Activated T-cell treated with anti-CD3 and anti-CD28 coated beads, Interleukin-2, amount 50 U/mL, for 72 hours (primary cell): Measurements from ENCODE around the gene TAC4. TPM values are rescaled to one million over a fixed set of nuclear protein-coding genes. Genes with fewer than 3 reads are reported as not detected.

Experiments used
- ATAC-seq, 2 donors: fragments of 150-1000 bp; cut with Tn5 transposase; replicated peaks in 1 of 2; 2 replicates each; pipeline ENCODE4 v1.10.0; 2021; ENCODE audit warnings: moderate library complexity in 2 of 2, mild to moderate bottlenecking in 1 of 2
- DNase-seq, 2 donors: peaks; one replicate each; pipeline ENCODE4 v3.0.0; 2021 to 2022; ENCODE audit warnings: mixed read lengths in 1 of 2
- H3K27ac Mint-ChIP-seq: one replicate; pipeline ENCODE4 v1.8.0; 2022; ENCODE audit warnings: mild to moderate bottlenecking, moderate library complexity, mixed read lengths
- H3K27me3 Mint-ChIP-seq: one replicate; pipeline ENCODE4 v1.8.0; 2022; ENCODE audit warnings: low read depth, mixed read lengths
- H3K36me3 Mint-ChIP-seq, 2 donors: one replicate each; pipeline ENCODE4 v1.8.0; 2022; ENCODE audit warnings: mixed read lengths in 2 of 2, mild to moderate bottlenecking in 1 of 2; ENCODE audit not compliant: insufficient read depth in 2 of 2
- H3K4me1 Mint-ChIP-seq: one replicate; pipeline ENCODE4 v1.8.0; 2022; ENCODE audit warnings: low read depth, mixed read lengths
- H3K4me3 Mint-ChIP-seq, 2 donors: one replicate each; pipeline ENCODE4 v1.8.0; 2022; ENCODE audit warnings: mild to moderate bottlenecking in 2 of 2, mixed read lengths in 2 of 2, moderate library complexity in 2 of 2
- H3K9me3 Mint-ChIP-seq, 2 donors: one replicate each; pipeline ENCODE4 v1.8.0; 2022; ENCODE audit warnings: mixed read lengths in 2 of 2
- total RNA-seq, 2 donors: library from RNA; stranded (reverse); gene quantifications; one replicate each; pipeline ENCODE4 v1.2.3, GENCODE V29; 2022

Gene TAC4
- total RNA-seq, 2 donors from 2014 or later: not detected

DNA sequence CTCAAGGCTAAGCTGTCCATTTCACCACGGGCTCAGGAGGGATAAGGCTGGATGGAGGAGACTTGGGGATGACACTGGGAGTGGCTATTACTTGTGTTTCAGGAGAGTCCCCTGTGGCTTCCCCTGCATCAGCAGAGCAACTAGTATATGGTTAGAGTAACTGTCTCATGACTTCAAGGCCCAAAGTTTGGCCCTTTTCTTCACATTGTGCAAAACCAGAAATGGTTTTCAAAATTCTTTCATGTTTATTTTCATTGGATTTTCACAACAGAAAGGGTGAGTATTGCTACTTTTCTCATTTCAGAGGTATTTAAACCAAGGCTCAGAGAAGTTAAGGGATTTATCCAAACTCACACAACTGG lies 18.1 kb upstream of the TAC4 start:
- peaks cover 4% of the 10 kb centered on the region for H3K4me1 Mint-ChIP-seq
- H3K27ac Mint-ChIP-seq: no peak overlapping the region
- no peak for DNase-seq
- no peaks in the 10 kb centered on the region for H3K9me3 Mint-ChIP-seq
- H3K27me3 Mint-ChIP-seq: no peaks in the 10 kb centered on the region
- no peak for ATAC-seq
- no peaks in the 10 kb centered on the region for H3K36me3 Mint-ChIP-seq
- no peak overlapping the region for H3K4me3 Mint-ChIP-seq

- peaks cover 6% of the 10 kb centered on the region for H3K4me1 Mint-ChIP-seq
- H3K36me3 Mint-ChIP-seq: no peaks in the 10 kb centered on the region
- H3K27ac Mint-ChIP-seq: no peak overlapping the region
- H3K9me3 Mint-ChIP-seq: no peaks in the 10 kb centered on the region
- no peak for DNase-seq
- no peak overlapping the region for H3K4me3 Mint-ChIP-seq
- ATAC-seq: no peak
- no peaks in the 10 kb centered on the region for H3K27me3 Mint-ChIP-seq
These were observed 15.0 kb upstream of the TAC4 start for GRCh38 chr17:49862781-49863331.

- peaks cover 6% of the 10 kb centered on the region for H3K4me1 Mint-ChIP-seq
- no peaks in the 10 kb centered on the region for H3K36me3 Mint-ChIP-seq
- ATAC-seq: peak; percentile 35 to 58
- no peaks in the 10 kb centered on the region for H3K9me3 Mint-ChIP-seq
- H3K27me3 Mint-ChIP-seq: no peaks in the 10 kb centered on the region
- no peak overlapping the region for H3K4me3 Mint-ChIP-seq
- H3K27ac Mint-ChIP-seq: no peak overlapping the region
- peak; percentile 42 to 44 for DNase-seq
These were observed 13.4 kb upstream of the TAC4 start for GRCh38 chr17:49861150-49861884.

DNA sequence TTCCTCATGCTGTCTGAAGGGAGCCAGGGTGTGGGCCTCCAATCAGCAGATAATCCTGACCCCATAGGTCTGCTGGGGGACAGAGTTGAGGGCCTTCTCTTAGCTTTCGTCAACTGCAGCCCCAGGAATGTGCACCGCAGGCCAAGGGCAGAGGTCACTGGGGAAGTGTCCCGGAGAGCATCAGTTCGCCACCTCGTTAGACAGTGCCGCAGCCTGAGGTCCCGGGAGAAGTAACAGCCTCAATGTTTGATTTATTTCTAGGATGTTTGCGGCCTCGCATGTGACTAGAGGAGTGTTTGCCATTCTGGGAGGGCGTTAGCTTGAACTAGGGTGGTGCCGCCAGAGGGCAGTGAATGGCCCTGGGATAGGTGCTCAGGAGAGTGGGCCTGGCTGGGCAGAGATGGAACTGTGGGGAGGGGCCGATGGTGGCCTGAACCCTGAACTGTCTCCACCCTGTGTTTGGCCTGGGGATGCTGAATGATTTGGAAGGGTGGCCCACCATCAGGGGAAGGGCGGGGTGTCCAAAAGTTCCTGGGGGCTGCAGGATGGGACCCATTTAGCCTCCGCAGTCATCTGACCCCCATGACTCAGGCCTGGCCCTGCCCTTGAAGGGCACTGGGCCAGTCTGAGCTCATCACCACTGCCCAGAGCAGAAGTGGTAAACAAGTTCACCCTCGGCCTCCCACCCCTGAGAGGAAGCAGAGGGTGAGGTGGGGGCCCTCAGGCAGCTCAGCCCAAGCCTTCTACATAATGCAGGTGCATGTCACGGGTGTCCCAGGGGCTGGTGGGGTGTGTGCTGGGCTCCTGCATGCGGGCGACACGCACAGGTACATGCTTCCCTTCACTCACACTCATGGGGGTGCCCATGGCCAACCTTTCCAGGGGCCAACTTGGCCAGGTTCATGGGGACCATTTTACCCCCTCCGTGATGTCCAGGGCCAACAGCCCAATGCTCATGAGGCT lies 12.4 kb upstream of the TAC4 start:
- Mint-ChIP-seq H3K27me3 (no peaks in the 10 kb centered on the region), H3K27ac (no peak overlapping the region), H3K9me3 (no peaks in the 10 kb centered on the region), H3K4me1 (peaks cover 6% of the 10 kb centered on the region), H3K4me3 (no peak overlapping the region), H3K36me3 (no peaks in the 10 kb centered on the region)
- DNase-seq (no peak), ATAC-seq (no peak)

DNA sequence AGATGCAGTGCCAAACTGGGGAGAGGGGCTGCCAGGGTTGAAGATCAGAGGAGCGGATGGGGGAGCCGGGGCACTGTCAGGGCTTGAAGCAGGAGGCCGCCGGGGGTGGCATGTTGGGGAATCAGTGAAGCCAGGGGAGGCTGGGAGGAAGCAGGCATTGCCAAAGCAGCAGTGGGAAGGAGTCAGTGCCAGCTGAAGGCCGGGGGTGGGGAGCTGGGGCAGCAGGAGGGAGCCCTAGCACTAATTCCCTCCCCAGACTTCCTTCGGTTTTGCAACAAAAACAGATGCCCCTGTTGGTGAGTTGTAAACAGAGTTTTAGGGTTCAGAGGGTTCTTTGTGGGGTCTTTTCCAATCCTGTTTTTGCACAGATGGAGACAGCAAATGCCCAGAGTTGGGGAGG lies 10.9 kb upstream of the TAC4 start:
- H3K9me3 Mint-ChIP-seq: no peaks in the 10 kb centered on the region
- no peak for DNase-seq

GRCh38 chr17:49854126-49854525 lies 6.3 kb upstream of the TAC4 start:
- H3K36me3 Mint-ChIP-seq: no peaks in the 10 kb centered on the region
- no peak for ATAC-seq
- H3K9me3 Mint-ChIP-seq: no peaks in the 10 kb centered on the region
- no peak overlapping the region for H3K27ac Mint-ChIP-seq
- DNase-seq: no peak
- no peak overlapping the region for H3K4me3 Mint-ChIP-seq
- peaks cover 21% of the 10 kb centered on the region for H3K27me3 Mint-ChIP-seq
- peaks cover 20% of the 10 kb centered on the region for H3K4me1 Mint-ChIP-seq

More for the DNA sequence above, 10.9 kb upstream of the TAC4 start:
- no peak for ATAC-seq
- H3K4me1 Mint-ChIP-seq: peaks cover 6% of the 10 kb centered on the region
- no peaks in the 10 kb centered on the region for H3K36me3 Mint-ChIP-seq
- peaks cover 7% of the 10 kb centered on the region for H3K27me3 Mint-ChIP-seq
- H3K4me3 Mint-ChIP-seq: no peak overlapping the region
- no peak overlapping the region for H3K27ac Mint-ChIP-seq

GRCh38 chr17:49853470-49854015 lies 5.7 kb upstream of the TAC4 start:
- ATAC-seq (no peak), DNase-seq (no peak)
- no peaks in the 10 kb centered on the region for H3K9me3 Mint-ChIP-seq
- H3K4me1 Mint-ChIP-seq: peaks cover 20% of the 10 kb centered on the region
- H3K36me3 Mint-ChIP-seq: no peaks in the 10 kb centered on the region
- H3K27me3 Mint-ChIP-seq: peaks cover 21% of the 10 kb centered on the region
- H3K4me3 Mint-ChIP-seq: no peak overlapping the region
- H3K27ac Mint-ChIP-seq: no peak overlapping the region

GRCh38 chr17:49851387-49852291 lies 3.8 kb upstream of the TAC4 start:
- Mint-ChIP-seq H3K27ac (peak overlapping the region; percentile 30), H3K9me3 (no peaks in the 10 kb centered on the region), H3K27me3 (peaks cover 21% of the 10 kb centered on the region), H3K4me1 (peaks cover 20% of the 10 kb centered on the region), H3K4me3 (peak overlapping the region; percentile 84 to 87), H3K36me3 (no peaks in the 10 kb centered on the region)
- ATAC-seq (peak; percentile 63 to 74), DNase-seq (peak; percentile 77 to 80)

DNA sequence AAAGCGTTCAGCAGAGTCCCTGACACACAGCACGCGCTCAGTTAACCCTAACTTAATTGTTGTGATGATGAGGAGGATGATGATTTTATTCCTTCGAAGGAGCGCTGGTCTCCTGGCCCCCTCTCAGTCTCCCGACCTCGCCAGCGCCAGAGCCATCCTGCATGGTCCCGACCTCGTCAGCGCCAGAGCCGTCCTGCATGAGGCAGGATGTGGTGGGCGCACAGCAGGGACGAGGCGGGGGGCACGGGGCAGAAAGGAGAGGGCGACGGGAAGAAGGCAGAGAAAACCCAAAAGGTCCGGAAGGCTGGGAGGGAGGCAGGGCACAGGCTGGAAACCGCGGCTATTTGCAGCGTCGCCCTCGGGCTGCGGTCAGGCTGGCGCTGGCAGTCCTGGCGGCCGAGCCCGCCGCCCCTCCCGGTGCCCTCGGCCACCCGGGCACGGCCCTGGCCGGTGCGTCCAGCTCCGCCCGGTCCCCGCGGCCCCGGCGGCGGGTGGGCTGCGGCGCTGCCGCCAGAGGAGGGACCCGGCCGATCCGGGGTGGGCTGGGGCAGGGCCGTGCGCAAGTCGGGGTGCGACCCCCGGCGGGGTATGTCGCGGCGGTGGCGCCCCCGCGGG lies 3.0 kb upstream of the TAC4 start:
- H3K4me1 Mint-ChIP-seq: peaks cover 20% of the 10 kb centered on the region
- peaks cover 21% of the 10 kb centered on the region for H3K27me3 Mint-ChIP-seq
- no peaks in the 10 kb centered on the region for H3K36me3 Mint-ChIP-seq
- H3K9me3 Mint-ChIP-seq: no peaks in the 10 kb centered on the region
- peak; percentile 28 to 38 for ATAC-seq
- DNase-seq: peak in 1 of 2 donors; percentile 15
- H3K4me3 Mint-ChIP-seq: peak overlapping the region; percentile 90 to 95
- H3K27ac Mint-ChIP-seq: peak overlapping the region; percentile 67

DNA sequence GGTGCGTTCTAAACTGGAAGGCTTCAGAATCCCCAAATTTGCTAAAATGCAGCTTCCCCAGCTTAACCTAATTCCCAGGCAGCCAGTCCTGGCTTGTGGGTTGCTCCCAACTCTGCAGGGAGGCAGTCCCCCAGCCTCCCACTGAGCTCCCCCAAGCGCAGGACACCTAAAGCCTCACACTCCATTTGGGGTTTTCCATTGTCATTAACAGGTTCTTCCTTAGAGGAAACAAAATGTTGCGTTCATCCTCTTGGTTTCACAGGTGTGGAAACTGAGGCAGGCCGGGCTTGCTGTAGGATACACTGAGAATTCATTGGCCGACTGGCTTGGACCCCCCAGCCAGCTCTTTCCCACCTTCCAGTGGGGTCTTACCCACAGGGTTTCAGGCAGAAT lies 2.3 kb upstream of the TAC4 start:
- Mint-ChIP-seq H3K27me3 (peaks cover 21% of the 10 kb centered on the region), H3K4me1 (peaks cover 22% of the 10 kb centered on the region), H3K9me3 (no peaks in the 10 kb centered on the region), H3K36me3 (no peaks in the 10 kb centered on the region), H3K27ac (no peak overlapping the region), H3K4me3 (peak overlapping the region; percentile 90 to 95)
- DNase-seq: no peak
- no peak for ATAC-seq

GRCh38 chr17:49848739-49849138 lies 870 bp upstream of the TAC4 start:
- H3K36me3 Mint-ChIP-seq: no peaks in the 10 kb centered on the region
- peaks cover 26% of the 10 kb centered on the region for H3K4me1 Mint-ChIP-seq
- H3K27ac Mint-ChIP-seq: no peak overlapping the region
- H3K9me3 Mint-ChIP-seq: no peaks in the 10 kb centered on the region
- no peak for DNase-seq
- peaks cover 14% of the 10 kb centered on the region for H3K27me3 Mint-ChIP-seq
- H3K4me3 Mint-ChIP-seq: no peak overlapping the region
- ATAC-seq: no peak
